ENCODE results near the gene ZSCAN29.

Gene ZSCAN29

DNA sequence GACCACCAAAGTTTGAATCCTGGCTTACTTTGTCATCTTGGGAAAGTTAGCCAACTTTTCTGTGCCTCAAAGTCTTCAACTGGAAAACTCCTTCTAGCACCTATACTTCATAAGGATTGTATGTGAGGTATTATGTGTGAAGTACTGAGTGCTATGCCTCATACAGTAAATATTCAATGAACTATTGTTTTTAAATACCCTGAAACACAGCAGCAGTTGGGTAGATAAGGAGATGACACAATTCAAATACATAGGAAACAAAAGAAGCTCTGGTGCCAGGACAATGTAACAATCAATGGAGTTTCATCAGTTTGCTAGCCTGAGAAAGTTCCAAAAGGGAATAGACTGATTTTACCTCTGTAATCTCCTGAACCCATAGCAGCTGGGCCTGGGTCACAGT is 43.4 kb upstream of the ZSCAN29 start:
- ATAC-seq = no peak
- TF ChIP-seq OSR1 (CRISPR knock-in tag; IDR thresholded peaks at IDR 0.05) (no peak), RARB (CRISPR knock-in tag; IDR thresholded peaks at IDR 0.05) (no peak), CSDC2 (CRISPR knock-in tag; IDR thresholded peaks at IDR 0.05) (no peak), SNAI2 (CRISPR knock-in tag; IDR thresholded peaks at IDR 0.05) (no peak), CSRNP3 (CRISPR knock-in tag; IDR thresholded peaks at IDR 0.05) (no peak), GLIS3 (CRISPR knock-in tag; IDR thresholded peaks at IDR 0.05) (no peak), TOX (CRISPR knock-in tag; IDR thresholded peaks at IDR 0.05; ENCODE audit: borderline replicate concordance) (no peak)
- TF ChIP-seq, protein P1, sequence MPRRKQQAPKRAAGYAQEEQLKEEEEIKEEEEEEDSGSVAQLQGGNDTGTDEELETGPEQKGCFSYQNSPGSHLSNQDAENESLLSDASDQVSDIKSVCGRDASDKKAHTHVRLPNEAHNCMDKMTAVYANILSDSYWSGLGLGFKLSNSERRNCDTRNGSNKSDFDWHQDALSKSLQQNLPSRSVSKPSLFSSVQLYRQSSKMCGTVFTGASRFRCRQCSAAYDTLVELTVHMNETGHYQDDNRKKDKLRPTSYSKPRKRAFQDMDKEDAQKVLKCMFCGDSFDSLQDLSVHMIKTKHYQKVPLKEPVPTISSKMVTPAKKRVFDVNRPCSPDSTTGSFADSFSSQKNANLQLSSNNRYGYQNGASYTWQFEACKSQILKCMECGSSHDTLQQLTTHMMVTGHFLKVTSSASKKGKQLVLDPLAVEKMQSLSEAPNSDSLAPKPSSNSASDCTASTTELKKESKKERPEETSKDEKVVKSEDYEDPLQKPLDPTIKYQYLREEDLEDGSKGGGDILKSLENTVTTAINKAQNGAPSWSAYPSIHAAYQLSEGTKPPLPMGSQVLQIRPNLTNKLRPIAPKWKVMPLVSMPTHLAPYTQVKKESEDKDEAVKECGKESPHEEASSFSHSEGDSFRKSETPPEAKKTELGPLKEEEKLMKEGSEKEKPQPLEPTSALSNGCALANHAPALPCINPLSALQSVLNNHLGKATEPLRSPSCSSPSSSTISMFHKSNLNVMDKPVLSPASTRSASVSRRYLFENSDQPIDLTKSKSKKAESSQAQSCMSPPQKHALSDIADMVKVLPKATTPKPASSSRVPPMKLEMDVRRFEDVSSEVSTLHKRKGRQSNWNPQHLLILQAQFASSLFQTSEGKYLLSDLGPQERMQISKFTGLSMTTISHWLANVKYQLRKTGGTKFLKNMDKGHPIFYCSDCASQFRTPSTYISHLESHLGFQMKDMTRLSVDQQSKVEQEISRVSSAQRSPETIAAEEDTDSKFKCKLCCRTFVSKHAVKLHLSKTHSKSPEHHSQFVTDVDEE (CRISPR knock-in tag; IDR thresholded peaks at IDR 0.05) = no peak

- no peak for TF ChIP-seq CSRNP3 (CRISPR knock-in tag; IDR thresholded peaks at IDR 0.05)
- TF ChIP-seq GLIS3 (CRISPR knock-in tag; IDR thresholded peaks at IDR 0.05) = no peak
- TF ChIP-seq BACH2 (CRISPR knock-in tag; IDR thresholded peaks at IDR 0.05; ENCODE audit: borderline replicate concordance) = no peak
- no peak for TF ChIP-seq SNAI2 (CRISPR knock-in tag; IDR thresholded peaks at IDR 0.05)
- no peak for ATAC-seq
Measured at GRCh38 chr15:43412096-43412495, 41.3 kb upstream of the ZSCAN29 start.

GRCh38 chr15:43410572-43411214 is 39.9 kb upstream of the ZSCAN29 start:
- TF ChIP-seq ARNTL (CRISPR knock-in tag; IDR thresholded peaks at IDR 0.05; ENCODE audit: borderline replicate concordance, low read depth) = no peak

GRCh38 chr15:43408789-43409188 is 37.9 kb upstream of the ZSCAN29 start:
- TF ChIP-seq ZNF565 (CRISPR knock-in tag; conservative IDR thresholded peaks at IDR 0.05; ENCODE audit: low read depth) (no peak), RARB (CRISPR knock-in tag; IDR thresholded peaks at IDR 0.05) (no peak), ZFP30 (CRISPR knock-in tag; IDR thresholded peaks at IDR 0.05) (no peak), GLIS3 (CRISPR knock-in tag; IDR thresholded peaks at IDR 0.05) (no peak)
- no peak for ATAC-seq

More at GRCh38 chr15:43410572-43411214, 39.9 kb upstream of the ZSCAN29 start:
- ATAC-seq = no peak

DNA sequence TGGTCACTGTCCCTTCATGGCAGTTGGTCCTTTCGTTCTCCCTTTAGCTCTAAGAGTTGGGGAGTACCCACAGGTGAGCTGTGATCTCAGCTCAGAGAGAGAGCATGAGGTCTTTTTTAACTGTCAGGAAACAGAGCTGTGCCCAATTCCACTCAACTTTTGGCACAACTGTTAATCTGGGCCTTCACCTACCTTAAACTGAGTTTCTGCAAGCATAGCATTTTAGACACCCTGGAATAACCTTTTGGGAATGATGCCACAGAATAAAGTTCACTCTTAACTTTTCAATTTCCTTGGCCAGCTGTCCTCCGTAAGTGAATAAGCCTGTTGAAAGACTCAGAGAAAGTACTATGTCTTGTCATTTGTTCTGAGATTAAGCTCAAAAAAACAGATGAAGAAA is 36.0 kb upstream of the ZSCAN29 start:
- TF ChIP-seq PATZ1 (CRISPR knock-in tag; IDR thresholded peaks at IDR 0.05; ENCODE audit: borderline replicate concordance) (no peak), ESRRG (CRISPR knock-in tag; IDR thresholded peaks at IDR 0.05) (no peak), ZFP3 (CRISPR knock-in tag; IDR thresholded peaks at IDR 0.05) (no peak)
- TF ChIP-seq, protein P2, sequence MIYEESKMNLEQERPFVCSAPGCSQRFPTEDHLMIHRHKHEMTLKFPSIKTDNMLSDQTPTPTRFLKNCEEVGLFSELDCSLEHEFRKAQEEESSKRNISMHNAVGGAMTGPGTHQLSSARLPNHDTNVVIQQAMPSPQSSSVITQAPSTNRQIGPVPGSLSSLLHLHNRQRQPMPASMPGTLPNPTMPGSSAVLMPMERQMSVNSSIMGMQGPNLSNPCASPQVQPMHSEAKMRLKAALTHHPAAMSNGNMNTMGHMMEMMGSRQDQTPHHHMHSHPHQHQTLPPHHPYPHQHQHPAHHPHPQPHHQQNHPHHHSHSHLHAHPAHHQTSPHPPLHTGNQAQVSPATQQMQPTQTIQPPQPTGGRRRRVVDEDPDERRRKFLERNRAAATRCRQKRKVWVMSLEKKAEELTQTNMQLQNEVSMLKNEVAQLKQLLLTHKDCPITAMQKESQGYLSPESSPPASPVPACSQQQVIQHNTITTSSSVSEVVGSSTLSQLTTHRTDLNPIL (CRISPR knock-in tag; IDR thresholded peaks at IDR 0.05; ENCODE audit: low read depth) = no peak
- no peak for ATAC-seq
